Breast epithelium (tissue), 4 donors: Measurements from ENCODE around the gene LCP1. TPM values are rescaled to one million over a fixed set of nuclear protein-coding genes. Genes with fewer than 3 reads are reported as not detected.

ENCODE experiments used
- DNase-seq, 2 donors: peaks; one replicate each; pipeline ENCODE4 v3.0.0-alpha.2; 2019; ENCODE audit warnings: low spot score in 2 of 2
- H3K27ac ChIP-seq, 2 donors: fragments of 200-600 bp; sonication (generic) in 1 of 2; one replicate each; pipeline ENCODE4 v1.5.1; 2016 to 2019; ENCODE audit warnings: mild to moderate bottlenecking in 1 of 2
- H3K27me3 ChIP-seq, 2 donors: fragments of 200-600 bp; sonication (generic) in 1 of 2; one replicate each; pipeline versions ENCODE4 v1.5.1 to v1.6.0; 2017 to 2019; ENCODE audit warnings: control low read depth in 1 of 2, mild to moderate bottlenecking in 1 of 2
- H3K36me3 ChIP-seq: fragments of 200-600 bp; one replicate; pipeline ENCODE4 v1.5.1; 2019
- H3K4me1 ChIP-seq, 2 donors: fragments of 200-600 bp; sonication (generic); one replicate each; pipeline ENCODE4 v1.5.1; 2016 to 2019; ENCODE audit warnings: control low read depth in 1 of 2
- H3K4me3 ChIP-seq, 3 donors: fragments of 200-600 bp; sonication (generic); 1 replicate in 2 of 3; 2 replicates in 1 of 3; pipeline ENCODE4 v1.5.1; 2016 to 2019; ENCODE audit warnings: mild to moderate bottlenecking in 3 of 3, moderate library complexity in 2 of 3
- H3K9me3 ChIP-seq, 2 donors: fragments of 200-600 bp; sonication (generic) in 1 of 2; one replicate each; pipeline ENCODE4 v1.5.1; 2016 to 2019; ENCODE audit warnings: control low read depth in 1 of 2
- CTCF ChIP-seq, 3 donors: fragments of 450-650 bp; IDR thresholded peaks; one replicate each; pipeline ENCODE4 v1.5.1; 2016 to 2017; ENCODE audit warnings: antibody characterized with exemption in 3 of 3, mild to moderate bottlenecking in 3 of 3, moderate library complexity in 3 of 3
- POLR2A ChIP-seq: fragments of 450-650 bp; IDR thresholded peaks from one replicate; pipeline ENCODE4 v1.6.1; 2016; ENCODE audit warnings: antibody characterized with exemption, mild to moderate bottlenecking, moderate library complexity
- POLR2AphosphoS5 ChIP-seq, 3 donors: sonication (generic); formaldehyde crosslinking; IDR thresholded peaks; one replicate each; pipeline ENCODE4 v1.6.1; 2017; ENCODE audit warnings: antibody characterized with exemption in 3 of 3
- intact Hi-C: fragments of 100-400 bp; cut with DNase I; formaldehyde crosslinking; loops from one replicate; pipeline ENCODE4 v1.15.1; 2023; ENCODE audit warnings: low total_unique reads
- total RNA-seq, 3 donors: library from RNA; depleted of rRNA; stranded (reverse); fragments of >200 nt; gene quantifications; one replicate each; pipeline ENCODE4 v1.1.0, GENCODE V29; 2016

Gene LCP1
- total RNA-seq, 3 donors from 2014 or later: 28.2 to 94.9 (median 61.3) TPM

DNA sequence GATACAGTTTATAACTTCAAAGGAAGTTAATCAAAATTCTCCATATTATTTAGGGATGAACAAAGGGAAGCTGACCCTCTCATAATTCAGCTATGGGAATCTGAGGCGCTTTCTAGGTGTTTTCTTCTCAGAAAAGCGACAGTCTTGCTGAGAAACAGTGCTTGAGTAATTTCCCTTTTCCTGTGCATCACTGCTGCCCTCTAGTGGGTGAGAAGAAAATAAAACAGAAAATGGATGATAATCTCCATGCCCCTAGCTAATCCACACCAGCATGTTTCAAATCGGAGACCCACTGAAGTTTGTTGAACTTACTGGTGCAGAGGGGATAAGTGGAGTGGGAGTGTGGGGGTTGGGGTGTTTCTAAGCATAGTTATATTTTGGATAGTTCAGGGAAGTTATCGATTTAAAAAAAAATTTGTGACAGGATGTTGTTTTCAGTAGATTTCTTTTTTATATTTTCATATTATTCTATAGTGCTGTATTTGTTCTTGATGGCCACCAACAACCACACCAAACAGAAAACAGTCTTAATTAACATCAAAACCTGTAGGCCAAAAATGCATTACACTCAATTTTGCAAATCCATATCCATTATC, 21.4 kb downstream of the LCP1 start:
- no peak for DNase-seq
- H3K4me1 ChIP-seq: no peaks in the 10 kb centered on the region
- TF ChIP-seq POLR2AphosphoS5 (IDR thresholded peaks at IDR 0.05): no peak
- TF ChIP-seq CTCF (IDR thresholded peaks at IDR 0.05): peak; percentile 52 to 79 (median 69)
- no peaks in the 10 kb centered on the region for H3K27me3 ChIP-seq
- intact Hi-C loops: no loop called here
- no peak overlapping the region for H3K27ac ChIP-seq
- no peaks in the 10 kb centered on the region for H3K36me3 ChIP-seq
- no peaks in the 10 kb centered on the region for H3K9me3 ChIP-seq
- H3K4me3 ChIP-seq: no peak overlapping the region

GRCh38 chr13:46160065-46160464, 21.9 kb downstream of the LCP1 start:
- Histone ChIP-seq H3K4me3 (no peak overlapping the region), H3K4me1 (no peaks in the 10 kb centered on the region), H3K27ac (no peak overlapping the region), H3K27me3 (no peaks in the 10 kb centered on the region), H3K36me3 (no peaks in the 10 kb centered on the region), H3K9me3 (no peaks in the 10 kb centered on the region)
- intact Hi-C loops: no loop called here
- TF ChIP-seq POLR2A: no peak
- no peak for TF ChIP-seq POLR2AphosphoS5 (IDR thresholded peaks at IDR 0.05)
- TF ChIP-seq CTCF (IDR thresholded peaks at IDR 0.05): no peak
- no peak for DNase-seq

DNA sequence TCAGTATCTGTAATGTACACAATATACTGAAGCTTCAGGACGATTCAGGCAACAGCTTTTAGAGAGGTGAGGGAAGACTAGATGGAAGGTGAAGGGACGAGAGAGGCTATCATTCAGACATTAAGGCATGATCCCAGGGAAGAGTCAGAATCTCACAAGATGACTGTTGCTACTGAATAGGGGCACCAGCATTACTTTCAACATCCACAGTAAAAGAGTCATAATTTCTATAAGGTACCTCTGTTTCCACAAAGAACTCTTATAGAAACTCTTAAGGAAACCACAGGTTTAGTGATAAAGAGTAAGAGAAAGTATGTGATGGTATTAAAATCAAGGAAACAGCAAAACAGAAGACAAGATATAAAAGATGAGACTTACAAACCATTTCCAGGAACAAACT, 23.0 kb downstream of the LCP1 start:
- no peaks in the 10 kb centered on the region for H3K9me3 ChIP-seq
- intact Hi-C loops: no loop called here
- H3K36me3 ChIP-seq: no peaks in the 10 kb centered on the region
- TF ChIP-seq CTCF (IDR thresholded peaks at IDR 0.05) (no peak), POLR2A (no peak), POLR2AphosphoS5 (IDR thresholded peaks at IDR 0.05) (no peak)
- no peak overlapping the region for H3K4me3 ChIP-seq
- H3K27ac ChIP-seq: no peak overlapping the region
- H3K4me1 ChIP-seq: no peaks in the 10 kb centered on the region
- H3K27me3 ChIP-seq: no peaks in the 10 kb centered on the region
- DNase-seq: no peak

- Histone ChIP-seq H3K27me3 (no peaks in the 10 kb centered on the region), H3K36me3 (no peaks in the 10 kb centered on the region), H3K27ac (no peak overlapping the region), H3K4me3 (no peak overlapping the region), H3K9me3 (no peaks in the 10 kb centered on the region), H3K4me1 (no peaks in the 10 kb centered on the region)
- intact Hi-C loops: no loop called here
- no peak for TF ChIP-seq POLR2A
- no peak for TF ChIP-seq POLR2AphosphoS5 (IDR thresholded peaks at IDR 0.05)
- TF ChIP-seq CTCF (IDR thresholded peaks at IDR 0.05): no peak
- DNase-seq: no peak
These were observed 23.8 kb downstream of the LCP1 start for GRCh38 chr13:46158222-46158621.

DNA sequence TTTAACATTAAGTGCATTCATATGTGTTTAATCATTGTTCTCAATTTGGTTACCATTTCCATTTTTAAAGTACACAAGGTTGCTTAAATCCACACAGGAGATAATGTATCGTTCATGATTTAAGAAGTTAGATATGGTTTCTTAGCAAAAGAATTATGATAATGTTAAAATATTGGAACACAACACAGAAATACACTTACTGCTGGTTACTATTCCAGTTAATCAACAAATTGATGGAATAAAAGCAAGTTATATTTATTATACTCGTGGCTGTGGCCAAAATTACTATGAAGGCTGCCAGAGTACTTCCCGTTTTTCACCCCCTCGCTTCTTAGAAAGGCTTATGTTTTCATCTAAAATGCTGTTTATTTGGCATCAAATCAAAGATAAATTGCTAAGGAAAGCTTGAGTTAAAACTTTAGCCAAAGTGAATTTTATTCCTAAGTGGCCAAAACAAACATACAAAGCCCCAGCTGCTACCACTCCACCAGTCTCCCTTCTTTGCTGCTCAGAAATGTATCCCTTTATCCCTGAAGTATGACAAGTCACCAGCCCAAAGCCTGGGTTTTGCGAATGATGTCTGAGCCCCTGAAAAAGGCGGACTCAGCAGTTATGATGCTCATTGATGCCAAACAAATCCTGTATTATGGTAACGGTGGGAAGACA, 27.7 kb downstream of the LCP1 start:
- H3K4me1 ChIP-seq: no peaks in the 10 kb centered on the region
- H3K27ac ChIP-seq: no peak overlapping the region
- H3K4me3 ChIP-seq: no peak overlapping the region
- no peaks in the 10 kb centered on the region for H3K9me3 ChIP-seq
- no peaks in the 10 kb centered on the region for H3K27me3 ChIP-seq
- no peak for TF ChIP-seq CTCF (IDR thresholded peaks at IDR 0.05)
- no peak for TF ChIP-seq POLR2A
- TF ChIP-seq POLR2AphosphoS5 (IDR thresholded peaks at IDR 0.05): no peak
- DNase-seq: no peak
- intact Hi-C loops: no loop called here
- H3K36me3 ChIP-seq: no peaks in the 10 kb centered on the region
